Left renal pelvis (tissue), 4 donors: ENCODE measurements around the gene TSPY2. TPM values are rescaled to one million over a fixed set of nuclear protein-coding genes. Genes with fewer than 3 reads are reported as not detected.
"Not testable (repeated sequence)": the region's sequence is repeated elsewhere in the genome, so short reads cannot be mapped to it uniquely, and the experiment has no call there.

Source experiments
- DNase-seq, 4 donors: peaks; one replicate each; pipeline ENCODE4 v3.0.0-alpha.2; 2013; ENCODE audit warnings: low read depth in 4 of 4, low spot score in 3 of 4
- polyA plus RNA-seq, 4 donors: library from polyadenylated mRNA; unstranded; fragments of 120-200 nt; gene quantifications; one replicate each; pipeline ENCODE4 v1.2.1, GENCODE V29; 2013; ENCODE audit not compliant: insufficient read length in 4 of 4

Gene TSPY2
- polyA plus RNA-seq = not detected

GRCh38 chrY:6245923-6246322 is at the start of gene TSPY2:
Gene TSPY2 (plus strand): TSS chrY:6246223. CDS start chrY:6246269, 46 bp downstream.
- DNase-seq = not testable (repeated sequence)

GRCh38 chrY:6209565-6209964 is 36.5 kb upstream of the TSPY2 start:
- DNase-seq = not testable (repeated sequence)

GRCh38 chrY:6217045-6217444 is 29.0 kb upstream of the TSPY2 start:
- not testable (repeated sequence) for DNase-seq

- not testable (repeated sequence) for DNase-seq
Measured at GRCh38 chrY:6269839-6270238, 23.8 kb downstream of the TSPY2 start.
